AG10803 (cell line): Measurements from ENCODE around the gene AFF3.

Experiments
- DNase-seq: peaks from one replicate; pipeline ENCODE4 v3.0.0; 2010; ENCODE audit warnings: low read depth
- H3K4me3 ChIP-seq: 2 replicates; pipeline ENCODE4 v1.5.1; 2011; ENCODE audit warnings: mild to moderate bottlenecking, low read length, control low read depth
- CTCF ChIP-seq: conservative IDR thresholded peaks from 2 replicates; pipeline ENCODE4 v1.5.1; 2011; ENCODE audit warnings: mild to moderate bottlenecking, low read length, control low read depth, inconsistent platforms

AFF3 gene

GRCh38 chr2:99689145-99689742 is 453.1 kb downstream of the AFF3 start:
- no peak for DNase-seq
- no peak for TF ChIP-seq CTCF
- H3K4me3 ChIP-seq = no peak overlapping the region

- no peak overlapping the region for H3K4me3 ChIP-seq
- no peak for DNase-seq
- TF ChIP-seq CTCF = no peak
Observed at GRCh38 chr2:99688699-99689098, 453.7 kb downstream of the AFF3 start.

DNA sequence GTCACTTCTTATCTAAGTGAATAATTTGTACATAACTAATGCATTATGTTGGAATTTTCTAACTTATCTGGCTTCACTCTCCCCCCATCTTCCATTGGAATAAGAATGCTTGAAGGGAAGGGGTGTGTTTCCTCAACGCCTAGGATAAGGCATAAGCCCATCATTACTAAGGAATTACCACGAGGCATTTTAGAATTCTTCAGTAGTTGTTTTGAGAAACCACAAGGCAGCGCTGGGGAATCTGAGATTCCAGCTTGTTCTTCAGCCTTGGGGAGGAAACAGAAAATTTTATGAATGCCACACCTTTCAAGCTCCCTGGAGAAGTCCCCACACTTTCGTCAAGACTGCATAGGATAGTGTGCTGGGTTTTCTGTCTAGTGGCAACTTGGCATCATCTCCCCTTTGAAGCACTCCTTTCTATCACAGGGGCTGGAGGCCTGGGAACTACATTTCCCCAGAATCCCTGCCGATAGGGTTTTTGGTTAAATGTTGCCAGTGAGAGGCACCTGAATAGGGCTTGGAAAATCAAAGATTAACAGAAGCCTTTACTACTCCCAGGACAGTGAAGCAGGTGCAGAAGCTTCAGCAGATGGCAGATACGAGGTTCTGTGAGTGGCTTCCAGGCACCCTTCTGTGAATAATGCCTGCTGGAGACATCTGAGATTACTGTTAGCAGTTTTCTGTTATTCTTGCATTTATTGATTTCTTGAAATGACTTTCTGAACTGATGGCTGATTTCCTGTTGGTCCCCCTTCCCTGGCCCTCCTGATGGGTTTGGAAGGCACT is 459.9 kb downstream of the AFF3 start:
- peak; percentile 37; the same call in 1 of the 2 replicates for TF ChIP-seq CTCF
- DNase-seq = peak; percentile 82
- no peak overlapping the region for H3K4me3 ChIP-seq

DNA sequence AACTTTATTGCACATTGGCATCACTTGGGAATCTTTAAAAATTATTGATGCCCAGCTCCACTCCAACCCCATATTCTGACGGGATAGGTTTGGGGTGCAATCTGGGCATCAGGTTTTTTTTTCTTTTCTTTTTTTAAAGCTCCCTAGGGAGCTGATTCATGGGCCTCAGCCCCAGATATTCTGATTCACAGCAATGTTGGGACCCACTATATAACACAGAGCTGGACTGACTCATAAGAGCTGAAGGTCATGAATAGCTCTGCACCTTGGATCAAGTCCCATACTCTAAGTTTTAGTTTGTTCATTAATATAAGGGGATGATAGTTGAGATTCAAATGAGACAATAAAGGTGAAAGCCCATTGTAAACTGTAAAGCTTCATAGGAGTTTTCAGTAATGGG is 461.4 kb downstream of the AFF3 start:
- H3K4me3 ChIP-seq = no peak overlapping the region
- DNase-seq = peak; percentile 83

GRCh38 chr2:99679518-99679917 is 462.9 kb downstream of the AFF3 start:
- H3K4me3 ChIP-seq = no peak overlapping the region
- DNase-seq = peak; percentile 25
- no peak for TF ChIP-seq CTCF

More for the DNA sequence above, 461.4 kb downstream of the AFF3 start:
- TF ChIP-seq CTCF = no peak

- TF ChIP-seq CTCF = no peak
- H3K4me3 ChIP-seq = no peak overlapping the region
Observed at GRCh38 chr2:99678625-99679024, 463.8 kb downstream of the AFF3 start.

GRCh38 chr2:99677814-99678213 is 464.6 kb downstream of the AFF3 start:
- H3K4me3 ChIP-seq = no peak overlapping the region
- TF ChIP-seq CTCF = no peak
- no peak for DNase-seq

More at GRCh38 chr2:99678625-99679024, 463.8 kb downstream of the AFF3 start:
- no peak for DNase-seq
